GM20431 (cell line): Measurements from ENCODE around the gene CIB2.

ENCODE experiments used
- in situ Hi-C: fragments of 300-500 bp; cut with MseI, MboI; formaldehyde crosslinking; loops from one replicate; pipeline ENCODE4 v1.15.0; 2020; ENCODE audit warnings: low sequenced_read_pairs; ENCODE audit not compliant: unreplicated experiment

Gene CIB2

GRCh38 chr15:78055919-78056713, 75.1 kb downstream of the CIB2 start:
- in situ Hi-C loops: no loop called here

- in situ Hi-C loops: no loop called here
These were observed 76.3 kb downstream of the CIB2 start for GRCh38 chr15:78054966-78055365.
